ENCODE measurements around the gene LRRC74B.

- TF ChIP-seq EZH2 (IDR thresholded peaks at IDR 0.05; ENCODE audit: borderline replicate concordance, low read length) (no peak), CTCF (IDR thresholded peaks at IDR 0.05; ENCODE audit: low read length) (no peak)
Observed at GRCh38 chr22:21033895-21034294, 11.9 kb upstream of the LRRC74B start.
